ENCODE measurements around the gene CRIM1. TPM values are rescaled to one million over a fixed set of nuclear protein-coding genes. Genes with fewer than 3 reads are reported as not detected.

The CRIM1 gene
- total RNA-seq, 1 experiment from 2014 or later, result 292 TPM

DNA sequence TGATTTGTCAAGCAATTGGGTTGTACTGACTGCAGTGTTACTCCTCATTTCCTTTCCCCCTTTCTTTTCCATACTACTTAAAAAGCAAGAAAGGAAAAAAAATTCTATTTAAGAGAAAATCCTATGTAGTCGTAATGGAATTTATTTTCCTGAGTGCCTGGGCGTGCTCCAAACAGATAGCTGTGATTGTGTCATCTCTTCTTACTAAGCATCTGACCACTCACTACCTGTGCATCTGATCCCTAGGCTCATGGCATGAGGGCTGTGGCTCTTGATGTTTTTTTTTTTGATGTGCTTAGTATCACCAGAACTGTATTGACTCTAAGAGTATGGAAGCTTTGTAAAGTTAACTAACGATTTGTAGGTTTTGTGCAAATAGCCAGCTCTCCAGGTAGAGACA, 19.0 kb downstream of the CRIM1 start:
- H3K27ac Mint-ChIP-seq (ENCODE audit: unreplicated experiment), result peak overlapping the region; percentile 65
- Histone ChIP-seq H3K36me3 (ENCODE audit: control insufficient read depth, insufficient read depth, low read length) (no peaks in the 10 kb centered on the region; the same call in 1 of the 2 replicates), H3K4me3 (ENCODE audit: low read depth, low read length) (no peak overlapping the region), H3K27me3 (replicated peaks; ENCODE audit: control insufficient read depth, insufficient read depth, low read length) (no peaks in the 10 kb centered on the region), H3K9me3 (no peaks in the 10 kb centered on the region), H3K4me1 (peaks cover 91% of the 10 kb centered on the region)
- TF ChIP-seq, protein P1, sequence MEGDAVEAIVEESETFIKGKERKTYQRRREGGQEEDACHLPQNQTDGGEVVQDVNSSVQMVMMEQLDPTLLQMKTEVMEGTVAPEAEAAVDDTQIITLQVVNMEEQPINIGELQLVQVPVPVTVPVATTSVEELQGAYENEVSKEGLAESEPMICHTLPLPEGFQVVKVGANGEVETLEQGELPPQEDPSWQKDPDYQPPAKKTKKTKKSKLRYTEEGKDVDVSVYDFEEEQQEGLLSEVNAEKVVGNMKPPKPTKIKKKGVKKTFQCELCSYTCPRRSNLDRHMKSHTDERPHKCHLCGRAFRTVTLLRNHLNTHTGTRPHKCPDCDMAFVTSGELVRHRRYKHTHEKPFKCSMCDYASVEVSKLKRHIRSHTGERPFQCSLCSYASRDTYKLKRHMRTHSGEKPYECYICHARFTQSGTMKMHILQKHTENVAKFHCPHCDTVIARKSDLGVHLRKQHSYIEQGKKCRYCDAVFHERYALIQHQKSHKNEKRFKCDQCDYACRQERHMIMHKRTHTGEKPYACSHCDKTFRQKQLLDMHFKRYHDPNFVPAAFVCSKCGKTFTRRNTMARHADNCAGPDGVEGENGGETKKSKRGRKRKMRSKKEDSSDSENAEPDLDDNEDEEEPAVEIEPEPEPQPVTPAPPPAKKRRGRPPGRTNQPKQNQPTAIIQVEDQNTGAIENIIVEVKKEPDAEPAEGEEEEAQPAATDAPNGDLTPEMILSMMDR (IDR thresholded peaks at IDR 0.05; ENCODE audit: insufficient read depth in 1 of 2, low read depth in 1 of 2, low read length in 1 of 2, severe bottlenecking in 1 of 2, unreplicated experiment in 1 of 2), result no peak
- H3K4me3 Mint-ChIP-seq (ENCODE audit: unreplicated experiment), result no peak overlapping the region
- no peaks in the 10 kb centered on the region for H3K27me3 Mint-ChIP-seq (ENCODE audit: insufficient read depth, unreplicated experiment)
- no TSS peak for BruUV-seq (replicated peaks)
- H3K36me3 Mint-ChIP-seq (ENCODE audit: insufficient read depth, unreplicated experiment), result peaks cover 95% of the 10 kb centered on the region
- H3K9me3 Mint-ChIP-seq (ENCODE audit: unreplicated experiment), result no peaks in the 10 kb centered on the region
- DNase-seq, result no peak
- POLR2A ChIA-PET, result no interaction called here
- CTCF ChIA-PET, result no interaction called here
- H3K4me1 Mint-ChIP-seq (ENCODE audit: low read depth, unreplicated experiment), result peaks cover 79% of the 10 kb centered on the region
- intact Hi-C loops (cut with micrococcal nuclease; ENCODE audit: unreplicated experiment), result loop anchor here (5.0 kb wide), 1 partner anchor 78 kb away; no protein-coding TSS in a partner anchor

DNA sequence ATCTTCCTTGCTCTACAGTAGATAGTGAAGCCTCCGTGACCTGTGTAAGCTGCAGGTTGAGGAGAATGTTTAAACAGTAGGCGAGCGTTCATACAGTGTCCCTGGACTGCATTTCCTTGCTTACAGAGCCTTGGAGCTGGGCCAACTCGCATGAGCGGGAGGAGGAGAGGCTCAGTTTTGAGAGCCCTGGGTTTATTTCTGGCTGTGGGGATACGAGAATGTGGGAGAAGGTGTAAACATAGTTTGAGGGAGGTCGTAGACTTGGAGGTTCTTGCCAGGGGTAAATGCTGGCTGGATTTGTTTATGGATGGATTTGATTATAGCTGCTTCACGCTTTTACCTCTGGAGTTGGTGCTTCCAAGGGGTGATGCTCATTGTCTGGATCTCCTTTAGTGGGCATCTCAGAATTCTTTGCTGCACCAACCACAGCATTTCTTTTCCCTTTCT, 20.8 kb downstream of the CRIM1 start:
- ChIA-PET POLR2A (no interaction called here), CTCF (no interaction called here)
- peaks cover 80% of the 10 kb centered on the region for H3K4me1 Mint-ChIP-seq (ENCODE audit: low read depth, unreplicated experiment)
- H3K27me3 Mint-ChIP-seq (ENCODE audit: insufficient read depth, unreplicated experiment), result no peaks in the 10 kb centered on the region
- no peak for DNase-seq
- H3K36me3 Mint-ChIP-seq (ENCODE audit: insufficient read depth, unreplicated experiment), result peaks cover 95% of the 10 kb centered on the region
- H3K9me3 ChIP-seq, result no peaks in the 10 kb centered on the region
- intact Hi-C loops (cut with micrococcal nuclease; ENCODE audit: unreplicated experiment), result no loop called here
- no peaks in the 10 kb centered on the region for H3K9me3 Mint-ChIP-seq (ENCODE audit: unreplicated experiment)
- H3K4me1 ChIP-seq, result peaks cover 90% of the 10 kb centered on the region
- H3K27me3 ChIP-seq (replicated peaks; ENCODE audit: control insufficient read depth, insufficient read depth, low read length), result no peaks in the 10 kb centered on the region
- H3K27ac Mint-ChIP-seq (ENCODE audit: unreplicated experiment), result peak overlapping the region; percentile 3
- no TSS peak for BruUV-seq (replicated peaks)
- no peak overlapping the region for H3K4me3 Mint-ChIP-seq (ENCODE audit: unreplicated experiment)
- H3K4me3 ChIP-seq (ENCODE audit: low read depth, low read length), result no peak overlapping the region
- TF ChIP-seq, protein P1 (IDR thresholded peaks at IDR 0.05; ENCODE audit: insufficient read depth in 1 of 2, low read depth in 1 of 2, low read length in 1 of 2, severe bottlenecking in 1 of 2, unreplicated experiment in 1 of 2), result no peak
- no peaks in the 10 kb centered on the region; the same call in 1 of the 2 replicates for H3K36me3 ChIP-seq (ENCODE audit: control insufficient read depth, insufficient read depth, low read length)

DNA sequence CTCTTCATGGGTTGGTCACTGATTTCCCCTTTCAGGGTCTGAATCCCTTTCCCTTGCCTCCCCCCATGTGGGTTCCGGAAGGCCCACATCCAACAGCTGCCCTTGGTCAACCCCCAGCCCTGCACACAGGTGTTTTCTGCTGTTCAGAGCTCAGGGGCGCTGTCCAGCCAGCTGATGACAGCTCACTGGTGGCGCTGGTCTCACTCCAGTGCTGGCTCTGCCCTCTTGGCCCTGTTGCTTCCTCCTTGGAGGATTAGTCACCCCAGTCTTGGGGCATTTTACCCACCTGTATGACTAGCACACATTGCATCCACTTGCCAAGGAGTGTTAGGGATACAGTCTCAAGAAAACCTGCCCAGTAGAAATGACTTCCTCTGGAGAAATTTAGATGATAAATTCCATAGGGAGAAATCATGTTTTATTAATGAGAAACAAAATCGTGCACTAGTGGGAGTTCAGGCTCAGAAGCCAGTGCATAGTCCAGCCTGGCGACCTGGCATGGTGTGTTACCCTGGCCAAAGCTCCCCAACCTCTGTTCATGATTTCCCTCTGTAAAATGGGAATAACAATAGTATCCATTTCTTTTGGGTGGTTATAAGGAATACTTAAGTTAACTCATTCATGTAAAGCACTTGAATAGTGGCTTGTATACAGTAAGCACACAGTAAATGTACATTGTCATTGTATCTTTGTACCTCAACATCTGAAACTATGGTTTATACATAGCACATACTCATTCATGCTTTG, 21.6 kb downstream of the CRIM1 start:
- no peaks in the 10 kb centered on the region for H3K27me3 ChIP-seq (replicated peaks; ENCODE audit: control insufficient read depth, insufficient read depth, low read length)
- H3K4me3 ChIP-seq (ENCODE audit: low read depth, low read length), result no peak overlapping the region
- Mint-ChIP-seq H3K27ac (ENCODE audit: unreplicated experiment) (no peak overlapping the region), H3K4me1 (ENCODE audit: low read depth, unreplicated experiment) (peaks cover 78% of the 10 kb centered on the region), H3K27me3 (ENCODE audit: insufficient read depth, unreplicated experiment) (no peaks in the 10 kb centered on the region), H3K9me3 (ENCODE audit: unreplicated experiment) (no peaks in the 10 kb centered on the region), H3K4me3 (ENCODE audit: unreplicated experiment) (no peak overlapping the region), H3K36me3 (ENCODE audit: insufficient read depth, unreplicated experiment) (peaks cover 95% of the 10 kb centered on the region)
- DNase-seq, result no peak
- intact Hi-C loops (cut with micrococcal nuclease; ENCODE audit: unreplicated experiment), result no loop called here
- no TSS peak for BruUV-seq (replicated peaks)
- no peaks in the 10 kb centered on the region for H3K9me3 ChIP-seq
- H3K36me3 ChIP-seq (ENCODE audit: control insufficient read depth, insufficient read depth, low read length), result no peaks in the 10 kb centered on the region; the same call in 1 of the 2 replicates
- POLR2A ChIA-PET, result no interaction called here
- peaks cover 90% of the 10 kb centered on the region for H3K4me1 ChIP-seq
- CTCF ChIA-PET, result no interaction called here
- TF ChIP-seq, protein P1 (IDR thresholded peaks at IDR 0.05; ENCODE audit: insufficient read depth in 1 of 2, low read depth in 1 of 2, low read length in 1 of 2, severe bottlenecking in 1 of 2, unreplicated experiment in 1 of 2), result no peak

Measured in Caco-2 (cell line).